IMR-90 (cell line): Measurements from ENCODE around the gene ARL5C. TPM values are rescaled to one million over a fixed set of nuclear protein-coding genes. Genes with fewer than 3 reads are reported as not detected.

Experiments
- ATAC-seq: fragments of 200-7000 bp; cut with Tn5 transposase; 2 replicates; pipeline ENCODE4 v1.9.1; 2020; ENCODE audit warnings: low read depth, mild to moderate bottlenecking, moderate library complexity
- BruUV-seq: library from RNA; stranded (reverse); fragments of 400-500 nt; replicated peaks from 2 replicates; lab custom pipeline; 2021; lab: Mats Ljungman, UMichigan
- CTCF ChIA-PET: fragments of 300-600 bp; formaldehyde crosslinking; extraction: SDS; loops from one replicate; lab custom pipeline; 2021; ENCODE audit warnings: antibody characterized with exemption; lab: Yijun Ruan, JAX
- POLR2A ChIA-PET: fragments of 300-600 bp; sonication (Branson Sonifier 250); formaldehyde crosslinking; loops from one replicate; lab custom pipeline; 2022; ENCODE audit warnings: antibody characterized with exemption; ENCODE audit not compliant: unreplicated experiment; lab: Charles Lee
- DNase-seq: peaks from one replicate; pipeline ENCODE4 v3.0.0; 2013
- H2AFZ ChIP-seq: replicated peaks from 2 replicates; pipeline ENCODE3; 2013; ENCODE audit warnings: low read length, mild to moderate bottlenecking; ENCODE audit not compliant: poor library complexity
- H2AK5ac ChIP-seq: 2 replicates; pipeline ENCODE4 v1.6.1; 2013; ENCODE audit warnings: low read depth, low read length, inconsistent platforms
- H2AK9ac ChIP-seq: replicated peaks from 2 replicates; pipeline ENCODE3; 2013; ENCODE audit warnings: mild to moderate bottlenecking, low read depth, low read length, moderate library complexity; ENCODE audit not compliant: poor library complexity
- H2BK120ac ChIP-seq: 2 replicates; pipeline ENCODE4 v1.6.1; 2013; ENCODE audit warnings: low read depth, low read length, inconsistent platforms
- H2BK15ac ChIP-seq: 3 replicates; pipeline ENCODE4 v1.6.1; 2013; ENCODE audit warnings: low read depth, low read length, inconsistent platforms
- H2BK20ac ChIP-seq: 2 replicates; pipeline ENCODE4 v1.6.1; 2013; ENCODE audit warnings: low read depth, mild to moderate bottlenecking, inconsistent platforms, low read length, moderate library complexity
- H2BK5ac ChIP-seq: 2 replicates; pipeline ENCODE4 v1.6.1; 2013; ENCODE audit warnings: mild to moderate bottlenecking, low read depth, low read length, inconsistent platforms; ENCODE audit not compliant: poor library complexity, severe bottlenecking
- H3K14ac ChIP-seq: replicated peaks from 2 replicates; pipeline ENCODE4 v1.6.1; 2013; ENCODE audit warnings: low read depth, low read length, inconsistent platforms
- H3K18ac ChIP-seq: 2 replicates; pipeline ENCODE4 v1.6.1; 2013; ENCODE audit warnings: low read depth, low read length, control low read depth
- H3K23ac ChIP-seq: 2 replicates; pipeline ENCODE4 v1.6.1; 2013; ENCODE audit warnings: low read depth, low read length, inconsistent platforms
- H3K27ac ChIP-seq: 2 replicates; pipeline ENCODE4 v1.5.1; 2013; ENCODE audit warnings: mild to moderate bottlenecking, control low read depth, low read length; ENCODE audit not compliant: insufficient read depth
- H3K27me3 ChIP-seq: 2 replicates; pipeline ENCODE4 v1.6.1; 2013; ENCODE audit warnings: low read length; ENCODE audit not compliant: control insufficient read depth, insufficient read depth
- H3K36me3 ChIP-seq: 2 replicates; pipeline ENCODE4 v1.6.1; 2013; ENCODE audit warnings: low read length, mixed read lengths; ENCODE audit not compliant: control insufficient read depth, insufficient read depth
- H3K4ac ChIP-seq: 2 replicates; pipeline ENCODE4 v1.6.1; 2013; ENCODE audit warnings: low read depth, low read length, inconsistent platforms
- H3K4me1 ChIP-seq: 2 replicates; pipeline ENCODE4 v1.6.1; 2013; ENCODE audit warnings: low read length, mixed read lengths; ENCODE audit not compliant: control insufficient read depth, insufficient read depth
- H3K4me2 ChIP-seq: 2 replicates; pipeline ENCODE4 v1.6.1; 2013; ENCODE audit warnings: low read depth, mild to moderate bottlenecking, control low read depth, low read length, moderate library complexity
- H3K4me3 ChIP-seq: 2 replicates; pipeline ENCODE4 v1.5.1; 2013; ENCODE audit warnings: low read depth, mild to moderate bottlenecking, control low read depth, low read length, moderate library complexity; ENCODE audit not compliant: insufficient read depth
- H3K56ac ChIP-seq: 2 replicates; pipeline ENCODE4 v1.6.1; 2013; ENCODE audit warnings: low read length, inconsistent platforms; ENCODE audit not compliant: insufficient read depth; ENCODE audit errors: extremely low read depth
- H3K79me1 ChIP-seq, 2 experiments: 2 replicates each; pipeline ENCODE4 v1.6.1; 2013; ENCODE audit warnings: low read length in 2 of 2, inconsistent platforms in 1 of 2, low read depth in 1 of 2
- H3K9ac ChIP-seq: 2 replicates; pipeline ENCODE4 v1.6.1; 2013; ENCODE audit warnings: low read depth, low read length, control low read depth
- H3K9me1 ChIP-seq: 2 replicates; pipeline ENCODE4 v1.6.1; 2013; ENCODE audit warnings: low read length, inconsistent platforms; ENCODE audit not compliant: insufficient read depth
- H3K9me3 ChIP-seq: 2 replicates; pipeline ENCODE4 v1.6.1; 2013; ENCODE audit warnings: low read length; ENCODE audit not compliant: control insufficient read depth, insufficient read depth
- H4K20me1 ChIP-seq: 2 replicates; pipeline ENCODE4 v1.6.1; 2013; ENCODE audit warnings: low read length, inconsistent platforms; ENCODE audit not compliant: insufficient read depth
- H4K5ac ChIP-seq: 2 replicates; pipeline ENCODE4 v1.6.1; 2013; ENCODE audit warnings: mild to moderate bottlenecking, low read depth, low read length, control low read depth
- H4K8ac ChIP-seq, 2 experiments: 2 replicates each; pipeline ENCODE4 v1.6.1; 2013; ENCODE audit warnings: low read depth in 2 of 2, low read length in 2 of 2, control low read depth in 1 of 2, inconsistent platforms in 1 of 2
- H4K91ac ChIP-seq: 2 replicates; pipeline ENCODE4 v1.6.1; 2013; ENCODE audit warnings: low read depth, low read length, inconsistent platforms; ENCODE audit not compliant: insufficient read depth
- BHLHE40 ChIP-seq: fragments of 150-350 bp; IDR thresholded peaks from 2 replicates; pipeline ENCODE4 v1.6.1; 2016; ENCODE audit warnings: mild to moderate bottlenecking, low read depth, low read length
- CEBPB ChIP-seq: IDR thresholded peaks from 2 replicates; pipeline ENCODE4 v1.6.1; 2012; ENCODE audit warnings: low read depth, low read length, improper control_type of control experiment
- POLR2A ChIP-seq: IDR thresholded peaks from 2 replicates; pipeline ENCODE4 v1.6.1; 2012; ENCODE audit warnings: mild to moderate bottlenecking, low read depth, low read length
- RAD21 ChIP-seq: IDR thresholded peaks from 2 replicates; pipeline ENCODE4 v1.6.1; 2012; ENCODE audit warnings: low read length, improper control_type of control experiment
- RCOR1 ChIP-seq: IDR thresholded peaks from 2 replicates; pipeline ENCODE4 v1.6.1; 2012; ENCODE audit warnings: mild to moderate bottlenecking, low read length, improper control_type of control experiment; ENCODE audit not compliant: insufficient replicate concordance
- WGBS, 2 experiments: methylation state at CpG; one replicate each; pipeline versions ENCODE4 v1.1.5 to v1.1.7; 2013; ENCODE audit warnings: missing lambda C conversion rate in 2 of 2; ENCODE audit not compliant: insufficient read length in 1 of 2; ENCODE audit errors: extremely low coverage in 2 of 2; 5-methylcytosine and 5-hydroxymethylcytosine counted together
- dilution Hi-C: fragments of 300-500 bp; cut with HindIII; formaldehyde crosslinking; loops from one replicate; pipeline ENCODE4 v1.14.3; 2018; ENCODE audit warnings: low sequenced_read_pairs; ENCODE audit not compliant: unreplicated experiment
- in situ Hi-C: fragments of 300-500 bp; cut with MboI; formaldehyde crosslinking; loops from 3 replicates; pipeline ENCODE4 v1.14.3; 2019; ENCODE audit warnings: low sequenced_read_pairs, inconsistent platforms, mixed read lengths
- intact Hi-C: fragments of 100-400 bp; cut with micrococcal nuclease; formaldehyde crosslinking; loops from 2 replicates; pipeline ENCODE4 v1.10.0; 2022
- polyA plus RNA-seq, 3 experiments: library from polyadenylated mRNA; depleted of rRNA; stranded (reverse); fragments of >200 nt; gene quantifications; 2 replicates each; pipeline ENCODE4 v1.2.3, GENCODE V29; 2012; ENCODE audit warnings: low replicate concordance in 1 of 3
- total RNA-seq: library from RNA; depleted of rRNA; stranded (reverse); fragments of >200 nt; gene quantifications from 2 replicates; pipeline ENCODE4 v1.2.3, GENCODE V29; 2012

Gene ARL5C
- total and polyA plus RNA-seq, 2 of the 4 experiments (the other 2 are of a cell fraction), result not detected

DNA sequence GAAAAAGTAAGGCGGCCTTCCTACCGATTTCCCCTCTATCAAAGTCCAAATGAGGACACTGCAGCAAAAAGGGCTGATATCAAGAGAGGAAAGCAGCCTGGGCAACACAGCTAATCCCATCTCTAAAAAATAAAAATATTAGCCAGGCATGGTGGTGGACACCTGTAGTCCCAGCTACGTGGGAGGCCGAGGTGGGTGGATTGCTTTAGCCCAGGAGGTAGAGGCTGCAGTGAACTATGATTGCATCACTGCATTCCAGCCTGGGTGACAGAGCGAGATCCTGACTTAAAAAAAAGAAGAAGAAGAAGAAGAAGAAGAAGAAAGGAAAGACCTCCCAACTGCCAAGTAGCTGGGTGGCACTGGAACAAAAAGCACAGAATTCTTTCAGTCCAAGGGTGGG is 17.1 kb upstream of the ARL5C start:
- no peak overlapping the region for H3K9ac ChIP-seq
- no peak overlapping the region for H3K27ac ChIP-seq
- no peak overlapping the region for H2BK120ac ChIP-seq
- dilution Hi-C loops (no loop called here), intact Hi-C loops (no loop called here), in situ Hi-C loops (no loop called here)
- no peak overlapping the region for H3K56ac ChIP-seq
- H3K4me1 ChIP-seq, result no peaks in the 10 kb centered on the region
- H3K9me3 ChIP-seq, result no peaks in the 10 kb centered on the region
- no peak overlapping the region for H3K4me3 ChIP-seq
- no peak for DNase-seq
- no peak overlapping the region for H3K14ac ChIP-seq
- H2BK15ac ChIP-seq, result no peak overlapping the region
- no peaks in the 10 kb centered on the region for H3K27me3 ChIP-seq
- H3K4me2 ChIP-seq, result no peak overlapping the region
- H4K20me1 ChIP-seq, result no peaks in the 10 kb centered on the region; the same call in 1 of the 2 replicates
- no peak overlapping the region for H2AK5ac ChIP-seq
- CTCF ChIA-PET, result interaction anchor here (1.4 kb wide), 1 partner anchor 18 kb away, joined by 3 read pairs; no protein-coding TSS in a partner anchor
- POLR2A ChIA-PET, result interaction anchor here (0.6 kb wide), 1 partner anchor 17 kb away, joined by 5 read pairs; no protein-coding TSS in a partner anchor
- 100% methylated on average over 1 of the region's 5 CpGs; no CpG with 5 or more reads in 1 of the 2 experiments for WGBS, 2 experiments
- no peak for TF ChIP-seq RAD21
- TF ChIP-seq POLR2A, result no peak
- TF ChIP-seq RCOR1, result no peak
- TF ChIP-seq BHLHE40, result no peak
- TF ChIP-seq CEBPB, result peak; percentile 48
- ATAC-seq, result no peak
- no peak overlapping the region for H4K5ac ChIP-seq
- no TSS peak for BruUV-seq
- H3K18ac ChIP-seq, result no peak overlapping the region
- H2AK9ac ChIP-seq, result no peak overlapping the region
- H4K91ac ChIP-seq, result no peak overlapping the region
- no peak overlapping the region for H3K4ac ChIP-seq
- peaks cover 48% of the 10 kb centered on the region for H3K36me3 ChIP-seq
- no peak overlapping the region for H4K8ac ChIP-seq
- H2BK5ac ChIP-seq, result no peak overlapping the region
- no peaks in the 10 kb centered on the region for H3K9me1 ChIP-seq
- H3K23ac ChIP-seq, result no peak overlapping the region
- no peak overlapping the region for H2BK20ac ChIP-seq
- peaks cover 0 to 10% of the 10 kb centered on the region in 2 experiments; a peak in 1 of 4 replicates for H3K79me1 ChIP-seq
- no peak overlapping the region for H2AFZ ChIP-seq
